GM21723 (cell line): Measurements from ENCODE around the gene ATP6V1G2.
"Not testable (repeated sequence)": the region's sequence is repeated elsewhere in the genome, so short reads cannot be mapped to it uniquely, and the experiment has no call there.

ENCODE experiments used
- ATAC-seq: cut with Tn5 transposase; IDR thresholded peaks from one replicate; pipeline ENCODE4 v1.9.1; 2021; ENCODE audit warnings: mild to moderate bottlenecking, moderate library complexity; ENCODE audit not compliant: unreplicated experiment

ATP6V1G2 gene

DNA sequence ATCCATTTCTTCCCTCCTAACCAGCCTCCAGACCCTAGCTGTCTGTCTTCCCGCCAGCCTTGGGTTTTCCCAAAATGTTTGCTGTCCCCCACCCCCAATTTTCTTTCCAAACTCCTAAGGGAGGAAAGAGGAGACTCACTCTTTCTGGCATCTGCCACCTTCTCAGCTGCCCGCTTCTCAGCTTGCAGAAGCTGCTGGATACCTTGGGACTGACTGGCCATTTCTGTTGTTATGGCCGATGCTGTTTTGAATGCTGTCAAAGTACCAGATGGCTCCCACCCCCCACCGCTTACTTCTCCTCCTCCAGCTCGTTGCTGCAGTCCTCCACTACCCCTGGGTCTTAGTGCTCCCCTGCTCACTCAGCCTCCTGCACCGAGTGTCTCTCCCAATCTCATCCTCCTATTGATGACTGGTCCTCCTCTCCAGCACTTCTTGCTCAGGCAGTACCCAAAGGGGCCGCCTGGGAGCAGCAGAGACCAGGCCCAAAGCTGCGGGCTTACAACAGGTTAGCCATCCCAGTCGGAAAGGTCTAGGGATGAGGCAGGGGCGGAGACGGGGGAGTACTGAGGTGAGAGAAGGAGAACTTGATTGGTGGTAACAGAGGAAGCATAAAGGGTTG is at the start of gene ATP6V1G2:
Gene ATP6V1G2 (minus strand): TSS at position 270 of the 619 bp plus-strand sequence. CDS start 49 bp downstream, at position 221.
- peak; percentile 49 for ATAC-seq

DNA sequence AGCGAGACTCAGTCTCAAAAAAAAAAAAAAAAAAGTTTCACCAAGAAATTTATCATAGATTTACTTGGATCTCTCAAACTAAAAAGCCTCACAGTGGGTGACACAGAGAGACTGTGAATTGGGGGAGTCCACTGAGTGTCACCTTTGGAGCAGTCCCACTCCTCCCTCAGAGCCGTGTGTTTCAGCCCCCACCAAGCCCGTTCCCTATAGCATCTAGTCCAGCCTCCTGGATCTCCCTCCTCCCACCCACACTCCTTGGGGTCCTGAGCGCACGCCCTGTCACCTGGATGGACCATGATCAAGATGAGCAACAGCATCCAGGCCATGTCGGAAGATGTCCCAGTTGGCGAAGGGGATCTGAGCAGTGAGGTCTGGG is 46.0 kb upstream of the ATP6V1G2 start:
- no peak for ATAC-seq

DNA sequence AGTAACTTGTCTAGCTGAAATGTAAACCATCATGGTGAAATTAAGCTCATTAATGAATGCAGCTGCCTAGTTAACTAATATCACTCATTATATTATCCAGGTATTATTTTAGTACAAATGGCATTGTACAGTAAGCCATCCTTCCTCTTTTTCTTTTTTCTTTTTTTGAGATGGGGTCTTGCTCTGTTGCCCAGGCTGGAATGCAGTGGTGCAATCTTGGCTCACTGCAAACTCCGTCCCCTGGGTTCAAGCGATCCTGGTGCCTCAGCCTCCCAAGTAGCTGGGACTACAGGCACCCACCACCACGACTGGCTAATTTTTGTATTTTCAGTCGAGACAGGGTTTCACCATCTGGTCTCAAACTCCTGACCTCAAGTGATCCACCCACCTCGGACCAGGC is 44.3 kb upstream of the ATP6V1G2 start:
- ATAC-seq = not testable (repeated sequence)

DNA sequence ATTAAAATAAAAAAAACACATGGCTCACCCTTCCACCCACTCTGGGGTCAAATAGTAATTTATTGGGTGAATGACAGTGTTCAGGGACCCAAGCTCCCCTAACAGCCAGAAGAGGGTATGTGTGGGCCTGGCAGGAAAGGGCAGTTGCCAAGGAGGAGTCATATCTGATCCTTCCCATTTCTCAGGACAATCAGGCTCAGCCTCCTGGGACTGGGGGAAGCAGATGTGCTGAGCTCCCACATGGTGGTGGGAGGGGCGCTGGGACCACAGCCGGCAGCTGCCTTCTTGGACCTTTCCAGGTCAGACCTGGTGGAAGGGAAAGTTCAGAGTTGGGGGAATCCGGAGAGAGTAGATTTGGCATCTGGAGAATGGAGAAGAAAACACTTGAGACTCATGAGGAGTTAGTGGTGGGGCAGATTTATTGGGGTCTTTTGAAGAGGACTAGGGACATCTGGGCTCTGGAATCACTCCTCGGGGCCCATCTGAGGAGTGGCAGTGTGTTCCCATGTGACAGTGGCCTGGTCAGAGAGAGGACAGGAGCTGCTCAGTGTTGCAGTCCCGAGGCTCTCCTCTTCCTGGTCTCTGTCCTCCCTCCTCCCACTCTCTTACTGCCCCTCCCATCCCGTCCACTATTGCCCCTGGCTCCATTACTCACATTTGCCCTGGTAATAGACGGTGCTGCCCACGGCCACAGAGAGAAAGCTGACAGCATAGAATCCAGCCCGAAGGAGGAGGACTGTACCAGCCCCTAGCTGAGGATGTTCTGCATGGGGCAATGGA is 42.7 kb upstream of the ATP6V1G2 start:
- ATAC-seq = no peak

DNA sequence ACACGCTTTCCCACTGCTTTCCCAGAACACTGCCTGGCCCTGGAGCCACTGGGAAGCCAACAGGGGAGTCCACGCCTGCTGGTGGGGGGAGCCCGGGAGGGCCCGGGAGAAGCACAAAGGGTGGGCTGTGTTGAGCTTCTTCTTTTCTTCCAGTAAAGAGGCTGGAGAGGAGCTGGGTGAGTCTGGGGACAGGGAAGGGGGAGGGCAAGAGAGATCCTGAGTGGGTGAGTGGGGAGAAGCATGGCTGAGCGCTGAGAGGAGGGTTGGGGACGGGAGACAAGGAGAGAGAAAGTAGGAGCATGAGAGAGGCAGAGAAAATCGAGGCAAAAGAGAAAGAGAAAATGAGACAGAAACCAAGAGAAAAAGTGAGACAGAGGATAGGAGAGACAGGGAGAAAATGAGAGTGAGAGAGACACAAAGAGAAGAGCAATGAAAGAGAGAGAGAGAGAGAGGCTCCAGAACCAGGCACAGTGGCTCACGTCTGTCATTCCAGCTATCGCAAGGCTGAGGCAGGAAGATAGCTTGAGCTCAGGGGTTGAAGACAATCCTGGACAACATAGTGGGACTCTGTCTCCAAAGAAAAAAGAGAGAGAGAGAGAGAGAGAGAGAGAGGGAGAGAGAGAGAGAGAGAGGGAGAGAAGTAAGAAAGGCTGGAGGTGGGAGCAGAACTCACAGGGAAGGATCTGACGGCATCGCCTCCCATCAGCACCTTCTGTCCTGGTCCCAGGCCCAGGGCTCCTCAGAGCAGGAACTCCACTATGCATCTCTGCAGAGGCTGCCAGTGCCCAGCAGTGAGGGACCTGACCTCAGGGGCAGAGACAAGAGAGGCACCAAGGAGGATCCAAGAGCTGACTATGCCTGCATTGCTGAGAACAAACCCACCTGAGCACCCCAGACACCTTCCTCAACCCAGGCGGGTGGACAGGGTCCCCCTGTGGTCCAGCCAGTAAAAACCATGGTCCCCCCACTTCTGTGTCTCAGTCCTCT is 41.7 kb upstream of the ATP6V1G2 start:
- ATAC-seq = no peak

DNA sequence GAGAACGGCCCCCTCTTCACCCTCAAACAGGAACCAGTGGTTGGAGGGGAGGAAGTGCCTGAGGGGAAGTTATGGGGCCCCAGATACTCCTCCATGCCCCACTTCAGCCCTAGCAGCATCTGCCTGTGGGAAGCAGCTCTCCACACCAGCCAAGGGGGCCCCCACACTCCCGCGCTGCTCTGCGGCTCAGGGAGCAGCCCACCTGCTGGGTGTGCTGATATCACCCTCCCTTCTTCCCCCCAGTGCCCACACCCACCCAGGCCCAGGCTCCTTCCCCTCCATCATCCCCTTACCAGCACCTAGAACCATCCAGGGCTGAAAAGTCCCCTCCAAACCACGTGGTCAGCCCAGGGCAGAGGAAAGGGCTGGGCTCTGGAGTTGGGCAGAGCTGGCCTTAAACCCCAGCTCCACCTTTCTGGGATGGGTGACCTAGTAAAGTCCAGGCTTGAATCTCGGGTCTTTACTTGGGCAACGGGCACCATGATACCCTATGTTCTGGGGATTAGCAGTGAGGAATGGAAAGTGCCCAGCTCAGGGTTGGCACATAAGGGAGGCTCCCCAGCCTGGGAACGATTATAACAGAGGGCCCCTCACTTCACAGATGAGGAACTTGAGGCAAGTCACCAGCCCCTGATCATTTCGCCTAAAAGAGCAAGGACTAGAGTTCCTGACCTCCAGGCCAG is 40.3 kb upstream of the ATP6V1G2 start:
- ATAC-seq = no peak

DNA sequence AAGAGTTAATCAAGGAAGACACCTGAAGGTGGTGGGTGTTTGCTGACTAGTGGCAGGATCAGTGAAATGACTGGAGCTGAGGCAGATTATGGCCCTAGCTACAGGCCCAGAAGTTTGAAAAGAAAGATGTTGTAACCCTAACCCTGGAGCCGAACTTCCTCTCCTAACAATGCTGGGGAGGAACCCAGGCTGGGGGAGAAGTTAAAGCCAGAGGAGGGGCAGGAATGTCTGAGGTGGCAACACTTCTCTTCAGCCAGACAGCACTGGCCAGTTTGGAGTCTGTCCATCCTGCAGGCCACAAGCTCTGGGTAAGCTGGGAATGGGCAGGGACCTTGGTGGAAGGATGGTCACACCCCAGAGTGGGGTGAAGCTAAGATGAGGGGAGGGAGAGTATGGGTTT is 39.6 kb upstream of the ATP6V1G2 start, which contains the start of gene LST1:
Gene LST1 (plus strand): TSS at position 270 of the 400 bp plus-strand sequence. CDS start 1,023 bp downstream, outside the sequence.
- ATAC-seq = no peak

DNA sequence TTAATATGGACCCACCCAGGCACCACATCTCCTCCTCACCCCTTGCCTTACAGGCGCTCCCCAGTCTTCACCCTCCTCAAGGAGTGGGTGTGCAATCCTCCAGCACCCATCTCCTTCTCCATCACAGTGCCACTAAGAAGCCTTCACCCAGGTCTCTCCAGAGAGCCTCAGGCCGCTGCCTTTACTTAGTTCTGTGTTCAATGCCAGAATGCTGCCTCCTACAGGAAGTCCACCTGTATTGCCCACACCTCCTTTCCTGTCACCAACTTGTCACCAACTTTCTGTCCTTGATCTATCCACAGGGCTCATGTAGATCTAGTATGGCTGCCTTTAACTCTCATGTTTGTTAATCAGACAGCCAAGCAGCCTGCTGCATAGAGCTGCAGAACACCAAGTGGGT is 39.1 kb upstream of the ATP6V1G2 start:
- no peak for ATAC-seq

DNA sequence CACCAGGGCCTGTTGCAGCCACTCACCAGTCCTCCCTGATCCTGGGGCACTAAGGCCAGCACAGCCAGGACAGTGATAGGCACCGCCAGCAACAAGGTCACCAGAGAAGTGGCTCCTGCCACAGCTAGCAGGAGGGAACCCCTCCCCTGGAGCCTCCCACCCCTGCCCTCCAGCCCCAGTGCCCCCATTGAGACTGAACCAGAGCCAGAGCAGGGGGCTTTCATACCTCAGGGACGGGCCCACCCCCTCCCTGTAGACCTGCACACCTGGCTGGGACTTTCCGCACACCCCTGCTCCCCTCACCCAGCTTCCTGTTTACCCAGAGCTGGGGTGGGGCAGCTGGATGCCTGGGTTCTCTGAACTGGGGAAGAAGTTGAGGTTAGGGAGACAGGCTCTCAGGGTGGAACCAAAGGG is 35.8 kb upstream of the ATP6V1G2 start, which contains the start of gene LTB:
Gene LTB (minus strand): TSS at position 195 of the 414 bp plus-strand sequence. CDS start 7 bp downstream, at position 188.
- no peak for ATAC-seq

DNA sequence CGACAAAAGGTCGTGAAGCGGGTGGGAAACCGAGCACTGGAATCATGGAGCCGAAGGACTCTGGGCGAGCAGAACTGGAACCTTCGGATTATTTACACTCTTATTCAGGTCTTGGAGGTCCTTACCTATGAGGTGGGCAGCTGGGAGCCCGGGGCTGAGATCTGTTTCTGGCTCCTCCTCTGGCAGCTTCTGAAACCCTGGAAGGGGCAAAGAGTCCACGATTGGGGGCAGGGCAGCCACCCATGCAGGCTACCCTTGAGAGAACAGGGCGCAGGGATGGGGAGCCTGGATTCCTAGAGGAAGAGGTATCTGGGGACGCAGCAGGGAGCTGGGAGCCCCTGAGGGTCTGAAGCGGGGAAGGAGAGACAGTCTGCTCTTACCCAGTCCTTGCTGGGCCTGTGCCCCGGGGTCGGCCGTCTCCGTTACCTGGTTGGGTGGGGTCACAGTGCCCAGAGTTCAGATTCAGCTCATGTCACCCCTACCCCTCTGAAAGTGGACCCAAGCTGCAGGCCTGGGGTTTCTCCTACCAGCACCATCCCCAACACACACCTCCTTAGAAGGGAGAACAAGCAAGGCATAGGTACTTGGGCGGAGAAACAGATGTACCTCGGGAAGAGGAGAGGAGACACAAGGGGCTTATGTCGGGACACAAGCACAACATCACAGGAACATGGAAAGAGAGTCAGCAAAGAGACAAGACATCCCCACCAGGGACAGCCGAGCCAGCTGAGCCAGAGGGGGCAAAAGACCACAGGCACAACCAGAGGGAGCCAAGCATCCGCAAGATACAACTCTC is 35.2 kb upstream of the ATP6V1G2 start:
- ATAC-seq = no peak

DNA sequence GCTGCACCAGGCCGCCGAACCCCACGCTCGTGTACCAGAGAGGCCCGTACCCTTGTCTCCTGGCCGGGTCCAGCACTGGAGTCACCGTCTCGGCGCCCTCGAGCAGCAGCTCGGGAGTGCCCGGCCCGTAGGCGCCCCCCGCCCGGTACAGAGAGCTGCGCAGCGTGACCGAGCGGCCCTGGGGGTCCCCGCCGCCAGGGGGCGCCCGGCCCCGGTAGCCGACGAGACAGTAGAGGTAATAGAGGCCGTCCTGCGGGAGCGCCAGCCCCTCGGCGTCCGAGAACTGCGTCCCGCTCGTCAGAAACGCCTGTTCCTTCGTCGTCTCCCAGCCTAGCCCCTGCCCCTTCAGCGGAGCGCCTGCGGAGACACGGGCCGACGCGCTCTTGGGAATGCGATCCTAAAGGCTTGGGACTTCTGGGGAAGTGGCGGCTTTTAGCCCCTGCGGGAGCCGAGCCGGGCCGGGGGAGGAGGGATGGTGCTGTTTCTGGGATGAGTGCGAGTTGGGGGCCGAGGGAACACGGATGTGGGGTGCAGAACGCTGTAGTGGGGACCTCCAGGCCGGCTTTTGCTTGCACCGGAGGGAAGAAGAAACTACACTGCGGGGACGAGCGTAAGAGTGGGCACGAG is 34.5 kb upstream of the ATP6V1G2 start:
- peak; percentile 54 for ATAC-seq

DNA sequence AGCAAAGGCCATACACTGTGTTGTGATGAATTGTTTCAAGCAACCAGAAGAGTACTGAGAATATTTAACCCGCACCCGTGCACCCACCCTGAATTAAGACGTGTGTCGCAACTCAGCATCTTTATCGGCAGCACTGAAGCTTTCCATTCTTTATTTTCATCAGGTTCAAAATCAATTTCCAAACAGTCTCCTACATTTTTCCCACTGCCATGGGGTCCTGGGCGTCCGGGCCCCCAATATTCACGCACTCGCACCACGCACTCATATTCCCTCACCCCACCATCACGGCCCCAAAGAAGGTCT is 34.0 kb upstream of the ATP6V1G2 start:
- no peak for ATAC-seq

DNA sequence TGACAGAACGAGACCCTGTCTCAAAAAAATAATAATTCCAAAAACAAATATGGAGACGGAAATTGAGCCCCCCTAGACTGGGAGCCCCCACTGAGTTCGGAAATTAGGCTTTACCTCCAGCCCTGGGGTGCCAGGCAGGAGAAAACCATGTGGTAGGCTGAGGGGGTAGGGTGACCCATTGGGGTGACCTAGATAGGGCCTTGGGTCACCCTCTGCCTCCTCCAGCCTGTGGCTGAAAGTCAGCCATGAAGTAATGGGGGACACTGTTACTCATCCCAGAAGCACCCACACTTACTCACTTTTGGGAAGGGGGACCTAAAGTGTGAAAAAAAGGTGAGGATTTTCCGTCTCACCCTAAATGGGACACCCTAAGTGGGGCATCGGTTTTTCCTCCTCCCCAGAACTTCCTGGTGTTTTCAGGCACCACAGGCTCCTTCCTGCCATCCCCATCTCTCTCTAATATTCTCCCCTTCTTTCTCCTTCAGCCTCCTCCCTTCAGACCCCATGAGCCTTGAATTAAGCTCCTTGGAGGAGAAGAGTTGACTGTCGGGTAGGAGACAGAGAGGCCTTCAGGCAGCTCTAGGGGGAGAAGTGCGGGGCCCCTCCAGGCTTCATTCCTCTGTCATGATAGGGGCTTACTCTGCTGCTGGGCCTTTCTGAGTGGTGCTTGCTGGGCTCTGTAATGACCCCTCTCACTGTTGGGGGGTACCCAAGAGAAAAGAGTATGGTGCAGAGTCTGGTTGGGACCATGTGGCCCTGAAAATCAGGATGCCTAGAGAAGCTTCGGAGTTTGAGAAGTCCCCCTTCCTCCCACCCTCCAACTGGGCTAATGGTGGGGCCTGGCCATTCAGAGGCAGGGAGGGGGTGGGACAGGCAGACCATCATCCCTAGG is 33.4 kb upstream of the ATP6V1G2 start:
- ATAC-seq = no peak

DNA sequence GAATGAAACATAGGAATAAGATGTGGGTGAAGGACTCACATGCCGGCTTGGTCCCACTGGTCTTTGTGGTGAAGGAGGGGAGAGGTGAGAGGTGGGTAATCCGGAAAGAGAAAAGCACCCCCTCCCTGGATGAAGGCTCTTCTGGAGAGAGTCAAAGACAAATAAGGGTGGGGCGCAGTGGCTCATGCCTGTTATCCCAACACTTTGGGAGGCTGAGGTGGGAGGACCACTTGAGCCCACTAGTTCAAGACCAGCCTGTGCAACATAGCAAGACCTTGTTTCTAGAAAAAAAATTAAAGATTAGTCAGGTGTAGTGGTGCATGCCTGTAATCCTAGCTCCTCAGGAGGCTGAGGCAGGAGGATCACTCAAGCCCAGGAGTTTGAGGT is 32.7 kb upstream of the ATP6V1G2 start:
- no peak for ATAC-seq

DNA sequence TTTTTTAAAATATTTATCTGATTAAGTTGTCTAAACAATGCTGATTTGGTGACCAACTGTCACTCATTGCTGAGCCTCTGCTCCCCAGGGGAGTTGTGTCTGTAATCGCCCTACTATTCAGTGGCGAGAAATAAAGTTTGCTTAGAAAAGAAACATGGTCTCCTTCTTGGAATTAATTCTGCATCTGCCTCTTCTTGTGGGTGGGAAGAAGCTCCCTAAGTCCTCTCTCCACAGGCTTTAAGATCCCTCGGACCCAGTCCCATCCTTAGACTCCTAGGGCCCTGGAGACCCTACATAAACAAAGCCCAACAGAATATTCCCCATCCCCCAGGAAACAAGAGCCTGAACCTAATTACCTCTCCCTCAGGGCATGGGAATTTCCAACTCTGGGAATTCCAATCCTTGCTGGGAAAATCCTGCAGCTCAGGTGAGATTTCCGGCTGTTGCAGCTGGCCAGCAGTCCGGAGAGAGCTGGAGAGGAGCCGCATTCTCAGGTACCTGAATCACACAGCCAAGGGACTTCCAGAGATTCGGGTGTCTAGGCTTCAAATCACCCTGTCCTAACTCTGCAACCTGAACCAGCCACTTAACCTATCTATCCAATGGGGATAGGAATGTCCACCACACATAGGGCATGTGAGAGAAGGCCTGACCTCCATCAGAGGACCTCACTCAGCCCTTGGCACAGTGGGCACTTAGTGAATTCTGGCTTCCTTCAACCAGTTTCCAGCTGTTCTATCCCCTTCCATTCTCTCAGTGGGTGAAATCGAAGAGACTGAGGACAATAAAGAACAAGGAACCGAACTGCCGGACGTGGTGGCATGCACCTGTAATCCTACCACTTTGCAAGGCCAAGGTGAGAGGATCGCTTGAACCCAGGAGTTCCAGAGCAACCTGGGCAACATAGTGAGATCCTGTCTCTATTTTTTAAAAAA is 32.0 kb upstream of the ATP6V1G2 start:
- no peak for ATAC-seq

DNA sequence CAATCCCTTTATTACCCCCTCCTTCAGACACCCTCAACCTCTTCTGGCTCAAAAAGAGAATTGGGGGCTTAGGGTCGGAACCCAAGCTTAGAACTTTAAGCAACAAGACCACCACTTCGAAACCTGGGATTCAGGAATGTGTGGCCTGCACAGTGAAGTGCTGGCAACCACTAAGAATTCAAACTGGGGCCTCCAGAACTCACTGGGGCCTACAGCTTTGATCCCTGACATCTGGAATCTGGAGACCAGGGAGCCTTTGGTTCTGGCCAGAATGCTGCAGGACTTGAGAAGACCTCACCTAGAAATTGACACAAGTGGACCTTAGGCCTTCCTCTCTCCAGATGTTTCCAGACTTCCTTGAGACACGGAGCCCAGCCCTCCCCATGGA is 31.2 kb upstream of the ATP6V1G2 start:
- ATAC-seq = no peak

DNA sequence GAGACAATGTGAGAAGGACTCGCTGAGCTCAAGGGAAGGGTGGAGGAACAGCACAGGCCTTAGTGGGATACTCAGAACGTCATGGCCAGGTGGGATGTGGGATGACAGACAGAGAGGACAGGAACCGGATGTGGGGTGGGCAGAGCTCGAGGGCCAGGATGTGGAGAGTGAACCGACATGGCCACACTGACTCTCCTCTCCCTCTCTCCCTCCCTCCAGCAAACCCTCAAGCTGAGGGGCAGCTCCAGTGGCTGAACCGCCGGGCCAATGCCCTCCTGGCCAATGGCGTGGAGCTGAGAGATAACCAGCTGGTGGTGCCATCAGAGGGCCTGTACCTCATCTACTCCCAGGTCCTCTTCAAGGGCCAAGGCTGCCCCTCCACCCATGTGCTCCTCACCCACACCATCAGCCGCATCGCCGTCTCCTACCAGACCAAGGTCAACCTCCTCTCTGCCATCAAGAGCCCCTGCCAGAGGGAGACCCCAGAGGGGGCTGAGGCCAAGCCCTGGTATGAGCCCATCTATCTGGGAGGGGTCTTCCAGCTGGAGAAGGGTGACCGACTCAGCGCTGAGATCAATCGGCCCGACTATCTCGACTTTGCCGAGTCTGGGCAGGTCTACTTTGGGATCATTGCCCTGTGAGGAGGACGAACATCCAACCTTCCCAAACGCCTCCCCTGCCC is 30.6 kb upstream of the ATP6V1G2 start:
- no peak for ATAC-seq
